ENCODE measurements around the gene OSTM1. TPM values are rescaled to one million over a fixed set of nuclear protein-coding genes. Genes with fewer than 3 reads are reported as not detected.

The OSTM1 gene
- total and polyA plus RNA-seq, 4 donors: 18.1 to 64.3 (median 25.9) TPM

DNA sequence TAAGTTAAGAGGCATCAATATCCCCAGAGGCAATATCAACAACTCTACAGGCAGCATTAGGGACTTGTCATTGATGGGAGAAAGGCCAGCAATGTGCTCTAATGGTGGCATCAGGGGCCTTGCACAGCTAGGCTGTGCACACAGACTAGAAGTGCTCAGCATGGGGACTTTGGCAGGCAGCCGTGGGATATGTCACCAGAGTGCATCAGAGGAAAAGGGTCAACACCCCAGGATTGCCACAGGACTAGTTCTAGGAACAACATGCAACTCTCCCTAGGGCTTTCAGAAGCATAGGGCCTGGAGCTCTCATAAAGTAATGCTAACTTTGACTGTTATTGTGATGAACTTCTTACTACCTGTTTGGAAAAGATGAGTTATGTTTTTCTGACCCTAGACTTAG, 32.2 kb upstream of the OSTM1 start:
- Histone ChIP-seq H3K27me3 (ENCODE audit: control insufficient read depth in 3 of 3, insufficient read depth in 3 of 3, low read length in 2 of 3) (peaks cover 0 to 7% (median 4%) of the 10 kb centered on the region in 3 donors), H3K36me3 (ENCODE audit: control insufficient read depth in 4 of 4, insufficient read depth in 4 of 4, low read length in 4 of 4) (no peaks in the 10 kb centered on the region), H3K9me3 (ENCODE audit: control insufficient read depth in 4 of 4, insufficient read depth in 3 of 4, low read length in 3 of 4) (peaks cover 0 to 2% (median 0%) of the 10 kb centered on the region in 4 donors), H3K4me3 (no peak overlapping the region), H3K4me1 (ENCODE audit: control insufficient read depth in 5 of 5, insufficient read depth in 5 of 5, low read length in 5 of 5) (no peaks in the 10 kb centered on the region), H3K27ac (ENCODE audit: low read depth in 1 of 2, low read length in 1 of 2) (no peak overlapping the region), H3K9ac (ENCODE audit: insufficient read depth in 1 of 2, low read length in 2 of 2) (no peak overlapping the region)
- DNase-seq (no peak), ATAC-seq (ENCODE audit: insufficient read depth, low FRiP score) (no peak)
- TF ChIP-seq, protein P1, sequence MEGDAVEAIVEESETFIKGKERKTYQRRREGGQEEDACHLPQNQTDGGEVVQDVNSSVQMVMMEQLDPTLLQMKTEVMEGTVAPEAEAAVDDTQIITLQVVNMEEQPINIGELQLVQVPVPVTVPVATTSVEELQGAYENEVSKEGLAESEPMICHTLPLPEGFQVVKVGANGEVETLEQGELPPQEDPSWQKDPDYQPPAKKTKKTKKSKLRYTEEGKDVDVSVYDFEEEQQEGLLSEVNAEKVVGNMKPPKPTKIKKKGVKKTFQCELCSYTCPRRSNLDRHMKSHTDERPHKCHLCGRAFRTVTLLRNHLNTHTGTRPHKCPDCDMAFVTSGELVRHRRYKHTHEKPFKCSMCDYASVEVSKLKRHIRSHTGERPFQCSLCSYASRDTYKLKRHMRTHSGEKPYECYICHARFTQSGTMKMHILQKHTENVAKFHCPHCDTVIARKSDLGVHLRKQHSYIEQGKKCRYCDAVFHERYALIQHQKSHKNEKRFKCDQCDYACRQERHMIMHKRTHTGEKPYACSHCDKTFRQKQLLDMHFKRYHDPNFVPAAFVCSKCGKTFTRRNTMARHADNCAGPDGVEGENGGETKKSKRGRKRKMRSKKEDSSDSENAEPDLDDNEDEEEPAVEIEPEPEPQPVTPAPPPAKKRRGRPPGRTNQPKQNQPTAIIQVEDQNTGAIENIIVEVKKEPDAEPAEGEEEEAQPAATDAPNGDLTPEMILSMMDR (IDR thresholded peaks at IDR 0.05; ENCODE audit: control extremely low read depth, extremely low read depth): no peak
- WGBS, 2 donors: 76 to 78% methylated on average over 1 of the region's 1 CpG

- H3K36me3 ChIP-seq (ENCODE audit: control insufficient read depth in 4 of 4, insufficient read depth in 4 of 4, low read length in 4 of 4): no peaks in the 10 kb centered on the region
- DNase-seq: no peak
- no peak overlapping the region for H3K9ac ChIP-seq (ENCODE audit: insufficient read depth in 1 of 2, low read length in 2 of 2)
- H3K27me3 ChIP-seq (ENCODE audit: control insufficient read depth in 3 of 3, insufficient read depth in 3 of 3, low read length in 2 of 3): peaks cover 0 to 5% (median 2%) of the 10 kb centered on the region in 3 donors
- H3K9me3 ChIP-seq (ENCODE audit: control insufficient read depth in 4 of 4, insufficient read depth in 3 of 4, low read length in 3 of 4): peaks cover 0 to 2% (median 0%) of the 10 kb centered on the region in 4 donors
- TF ChIP-seq, protein P1 (IDR thresholded peaks at IDR 0.05; ENCODE audit: control extremely low read depth, extremely low read depth): no peak
- no peak overlapping the region for H3K4me3 ChIP-seq
- ATAC-seq (ENCODE audit: insufficient read depth, low FRiP score): no peak
- no peak overlapping the region for H3K27ac ChIP-seq (ENCODE audit: low read depth in 1 of 2, low read length in 1 of 2)
- 96 to 98% methylated on average over 5 of the region's 5 CpGs for WGBS, 2 donors
- no peaks in the 10 kb centered on the region for H3K4me1 ChIP-seq (ENCODE audit: control insufficient read depth in 5 of 5, insufficient read depth in 5 of 5, low read length in 5 of 5)
Observed at GRCh38 chr6:108106261-108106660, 31.7 kb upstream of the OSTM1 start.

DNA sequence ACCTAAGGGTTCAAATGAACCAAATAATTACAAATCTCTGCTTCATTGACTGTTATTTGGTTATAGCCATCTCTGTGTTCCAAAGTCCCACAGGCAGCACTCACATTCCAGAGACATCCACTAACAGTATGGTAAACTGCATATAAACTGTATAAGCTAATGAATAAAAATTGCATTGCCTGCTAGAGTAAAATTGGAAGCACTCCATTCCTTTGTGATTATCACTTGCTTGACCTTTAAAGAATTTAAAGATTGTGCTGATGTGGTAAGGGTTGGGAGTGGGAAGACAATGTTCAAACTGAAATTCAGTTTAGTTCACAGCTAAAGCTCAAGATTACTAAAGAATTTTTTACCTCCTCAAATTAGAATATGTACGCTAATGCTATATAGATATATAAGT, 31.0 kb upstream of the OSTM1 start:
- Histone ChIP-seq H3K9me3 (ENCODE audit: control insufficient read depth in 4 of 4, insufficient read depth in 3 of 4, low read length in 3 of 4) (peaks cover 0 to 2% (median 0%) of the 10 kb centered on the region in 4 donors), H3K9ac (ENCODE audit: insufficient read depth in 1 of 2, low read length in 2 of 2) (no peak overlapping the region), H3K4me3 (no peak overlapping the region), H3K36me3 (ENCODE audit: control insufficient read depth in 4 of 4, insufficient read depth in 4 of 4, low read length in 4 of 4) (no peaks in the 10 kb centered on the region), H3K27ac (ENCODE audit: low read depth in 1 of 2, low read length in 1 of 2) (no peak overlapping the region), H3K4me1 (ENCODE audit: control insufficient read depth in 5 of 5, insufficient read depth in 5 of 5, low read length in 5 of 5) (no peaks in the 10 kb centered on the region), H3K27me3 (ENCODE audit: control insufficient read depth in 3 of 3, insufficient read depth in 3 of 3, low read length in 2 of 3) (peaks cover 0 to 2% (median 0%) of the 10 kb centered on the region in 3 donors)
- ATAC-seq (ENCODE audit: insufficient read depth, low FRiP score) (no peak), DNase-seq (no peak)
- TF ChIP-seq, protein P1 (IDR thresholded peaks at IDR 0.05; ENCODE audit: control extremely low read depth, extremely low read depth): no peak
- WGBS, 2 donors: 94 to 100% methylated on average over 1 of the region's 1 CpG

DNA sequence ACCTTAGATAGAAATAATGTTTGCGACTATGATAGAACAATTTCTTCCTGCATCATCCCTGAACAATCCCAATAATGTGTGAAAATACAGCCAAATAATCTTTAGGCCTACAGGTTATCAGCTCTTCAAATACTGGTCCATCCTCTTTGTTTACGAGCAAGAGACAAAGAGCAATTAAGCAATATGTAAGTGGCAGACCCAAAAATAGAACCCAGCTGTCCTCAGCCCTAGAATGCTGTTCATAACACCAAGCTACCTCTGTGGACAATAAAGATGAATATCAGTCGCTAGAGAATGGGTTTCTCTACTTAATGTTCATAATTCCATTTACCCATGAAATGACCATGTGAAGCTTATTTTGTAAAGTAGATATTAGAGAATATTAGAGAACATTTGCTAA, 28.4 kb upstream of the OSTM1 start:
- no peak overlapping the region for H3K4me3 ChIP-seq
- ATAC-seq (ENCODE audit: insufficient read depth, low FRiP score) (no peak), DNase-seq (no peak)
- no peak overlapping the region for H3K27ac ChIP-seq (ENCODE audit: low read depth in 1 of 2, low read length in 1 of 2)
- WGBS, 2 donors: 84 to 88% methylated on average over 3 of the region's 3 CpGs
- H3K9me3 ChIP-seq (ENCODE audit: control insufficient read depth in 4 of 4, insufficient read depth in 3 of 4, low read length in 3 of 4): peaks cover 0 to 3% (median 0%) of the 10 kb centered on the region in 4 donors
- peaks cover 0 to 4% (median 2%) of the 10 kb centered on the region in 3 donors for H3K27me3 ChIP-seq (ENCODE audit: control insufficient read depth in 3 of 3, insufficient read depth in 3 of 3, low read length in 2 of 3)
- no peaks in the 10 kb centered on the region for H3K36me3 ChIP-seq (ENCODE audit: control insufficient read depth in 4 of 4, insufficient read depth in 4 of 4, low read length in 4 of 4)
- H3K9ac ChIP-seq (ENCODE audit: insufficient read depth in 1 of 2, low read length in 2 of 2): no peak overlapping the region
- no peaks in the 10 kb centered on the region for H3K4me1 ChIP-seq (ENCODE audit: control insufficient read depth in 5 of 5, insufficient read depth in 5 of 5, low read length in 5 of 5)
- TF ChIP-seq, protein P1 (IDR thresholded peaks at IDR 0.05; ENCODE audit: control extremely low read depth, extremely low read depth): no peak
